HCT116 (cell line): Measurements from ENCODE around the gene PCBP1. TPM values are rescaled to one million over a fixed set of nuclear protein-coding genes. Genes with fewer than 3 reads are reported as not detected.
A peak's percentile ranks its signal among the peaks of the same experiment; 100 is the strongest.

ENCODE experiments used
- ATAC-seq: fragments of 200-7000 bp; cut with Tn5 transposase; 2 replicates; pipeline ENCODE4 v1.9.1; 2020; ENCODE audit warnings: mild to moderate bottlenecking, moderate library complexity
- BruUV-seq: library from RNA; stranded (reverse); fragments of 400-500 nt; replicated peaks from 2 replicates; lab custom pipeline; 2021; lab: Mats Ljungman, UMichigan
- CTCF ChIA-PET: fragments of 300-600 bp; sonication (Branson Sonifier 250); formaldehyde crosslinking; loops from one replicate; lab custom pipeline; 2021; ENCODE audit warnings: antibody characterized with exemption; lab: Charles Lee
- POLR2A ChIA-PET: fragments of 300-600, 350-600 bp; sonication (Branson Sonifier 250); formaldehyde crosslinking; loops from one replicate; lab custom pipeline; 2021; ENCODE audit warnings: antibody characterized with exemption; lab: Charles Lee
- RAD21 ChIA-PET, 2 experiments: fragments of 300-600 bp; sonication (Branson Sonifier 250); formaldehyde crosslinking; loops; one replicate each; lab custom pipeline; 2023; ENCODE audit warnings: low total read pairs in 2 of 2; ENCODE audit not compliant: uncharacterized antibody in 2 of 2, unreplicated experiment in 2 of 2, low non-redundant PET in 1 of 2; lab: Charles Lee
- DNase-seq: peaks from one replicate; pipeline ENCODE4 v3.0.0-alpha.2; 2010; ENCODE audit warnings: low read depth, low spot score
- H2AFZ ChIP-seq: fragments of 200-600 bp; shearing (Covaris generic), sonication (generic); 2 replicates; pipeline ENCODE4 v1.6.1; 2017; ENCODE audit warnings: low read depth, mixed run types, mixed read lengths, antibody characterized with exemption, low read length; ENCODE audit not compliant: poor library complexity, severe bottlenecking
- H3K27ac ChIP-seq: 2 replicates; pipeline ENCODE4 v1.5.1; 2012; ENCODE audit warnings: low read depth, low read length
- H3K27me3 ChIP-seq: fragments of 200-600 bp; sonication (generic); 2 replicates; pipeline ENCODE4 v1.6.1; 2016; ENCODE audit warnings: mixed run types, low read length, mixed read lengths; ENCODE audit not compliant: insufficient read depth
- H3K36me3 ChIP-seq, 2 experiments: fragments of 200-500 bp in 1 of 2; fragments of 200-600 bp in 1 of 2; sonication (Bioruptor generic) in 1 of 2; sonication (generic) in 1 of 2; 2 replicates each; pipeline versions ENCODE4 v1.5.1 to v1.6.1; 2014 to 2016; ENCODE audit warnings: low read length in 2 of 2, inconsistent platforms in 1 of 2, mixed read lengths in 1 of 2, mixed run types in 1 of 2; ENCODE audit not compliant: insufficient read depth in 2 of 2, control insufficient read depth in 1 of 2
- H3K4me1 ChIP-seq, 2 experiments: fragments of 200-600 bp in 1 of 2; sonication (generic) in 1 of 2; 2 replicates each; pipeline versions ENCODE4 v1.5.1 to v1.6.1; 2012 to 2017; ENCODE audit warnings: low read length in 2 of 2, inconsistent platforms in 1 of 2, mild to moderate bottlenecking in 1 of 2, mixed read lengths in 1 of 2, mixed run types in 1 of 2, moderate library complexity in 1 of 2; ENCODE audit not compliant: insufficient read depth in 2 of 2, control insufficient read depth in 1 of 2
- H3K4me2 ChIP-seq: fragments of 200-600 bp; sonication (generic); 2 replicates; pipeline ENCODE4 v1.6.1; 2017; ENCODE audit warnings: mixed run types, low read length, mixed read lengths
- H3K4me3 ChIP-seq, 2 experiments: fragments of 200-600 bp in 1 of 2; sonication (generic) in 1 of 2; replicated peaks in 1 of 2; 2 replicates each; pipeline ENCODE4 v1.5.1; 2011 to 2016; ENCODE audit warnings: low read length in 2 of 2, control low read depth in 1 of 2, low read depth in 1 of 2, mild to moderate bottlenecking in 1 of 2, mixed read lengths in 1 of 2, mixed run types in 1 of 2
- H3K79me2 ChIP-seq: fragments of 200-600 bp; sonication (generic); 2 replicates; pipeline ENCODE4 v1.6.1; 2017; ENCODE audit warnings: mild to moderate bottlenecking, mixed run types, low read length, moderate library complexity, mixed read lengths; ENCODE audit not compliant: insufficient read depth
- H3K9ac ChIP-seq: fragments of 200-600 bp; sonication (generic); 2 replicates; pipeline ENCODE4 v1.6.1; 2016; ENCODE audit warnings: low read length, mixed read lengths
- H3K9me2 ChIP-seq: fragments of 200-600 bp; sonication (generic), shearing (Covaris generic); 2 replicates; pipeline ENCODE4 v1.6.1; 2017; ENCODE audit warnings: mixed run types, mild to moderate bottlenecking, moderate library complexity; ENCODE audit not compliant: insufficient read depth
- H3K9me3 ChIP-seq, 2 experiments: fragments of 200-500 bp in 1 of 2; fragments of 200-600 bp in 1 of 2; sonication (Bioruptor generic) in 1 of 2; sonication (generic) in 1 of 2; 2 replicates each; pipeline ENCODE4 v1.6.1; 2014 to 2017; ENCODE audit warnings: low read length in 2 of 2, mixed read lengths in 2 of 2, inconsistent platforms in 1 of 2, low read depth in 1 of 2, mild to moderate bottlenecking in 1 of 2, mixed run types in 1 of 2, moderate library complexity in 1 of 2; ENCODE audit not compliant: control insufficient read depth in 1 of 2, insufficient read depth in 1 of 2
- H4K20me1 ChIP-seq: fragments of 200-600 bp; sonication (generic), shearing (Covaris generic); 2 replicates; pipeline ENCODE4 v1.6.1; 2017; ENCODE audit warnings: mixed run types, mild to moderate bottlenecking, moderate library complexity; ENCODE audit not compliant: insufficient read depth
- CBX3 ChIP-seq: IDR thresholded peaks from 2 replicates; pipeline ENCODE4 v1.6.1; 2012; ENCODE audit warnings: low read depth
- ELF1 ChIP-seq: IDR thresholded peaks from 2 replicates; pipeline ENCODE4 v1.6.1; 2012; ENCODE audit warnings: low read depth, borderline replicate concordance
- EZH2 ChIP-seq: fragments of 200-600 bp; sonication (generic); IDR thresholded peaks from 2 replicates; pipeline ENCODE4 v1.6.1; 2017; ENCODE audit warnings: antibody characterized with exemption, mixed run types
- EZH2phosphoT487 ChIP-seq: fragments of 200-600 bp; IDR thresholded peaks from 2 replicates; pipeline ENCODE4 v1.6.1; 2018; ENCODE audit warnings: antibody characterized with exemption, borderline replicate concordance
- FOSL1 ChIP-seq: IDR thresholded peaks from 2 replicates; pipeline ENCODE4 v1.6.1; 2012; ENCODE audit warnings: low read depth
- JUND ChIP-seq: IDR thresholded peaks from 2 replicates; pipeline ENCODE4 v1.6.1; 2012
- POLR2A ChIP-seq: IDR thresholded peaks from 2 replicates; pipeline ENCODE4 v1.7.0; 2011; ENCODE audit warnings: borderline replicate concordance; ENCODE audit not compliant: insufficient read depth, insufficient read length; ENCODE audit errors: extremely low read depth
- POLR2AphosphoS5 ChIP-seq: IDR thresholded peaks from 2 replicates; pipeline ENCODE4 v1.6.1; 2011; ENCODE audit warnings: mild to moderate bottlenecking, low read depth, low read length, moderate library complexity
- RAD21 ChIP-seq: IDR thresholded peaks from 2 replicates; pipeline ENCODE4 v1.6.1; 2012; ENCODE audit warnings: low read depth, mild to moderate bottlenecking
- SIN3A ChIP-seq: IDR thresholded peaks from 2 replicates; pipeline ENCODE4 v1.6.1; 2012; ENCODE audit warnings: low read depth
- SRF ChIP-seq: IDR thresholded peaks from 2 replicates; pipeline ENCODE4 v1.6.1; 2012; ENCODE audit warnings: low read depth
- TCF7L2 ChIP-seq: IDR thresholded peaks from 2 replicates; pipeline ENCODE4 v1.7.0; 2011; ENCODE audit warnings: borderline replicate concordance, inconsistent platforms; ENCODE audit not compliant: insufficient read depth, insufficient read length; ENCODE audit errors: extremely low read depth
- intact Hi-C: fragments of 100-400 bp; cut with micrococcal nuclease; formaldehyde crosslinking; loops from 2 replicates; pipeline ENCODE4 v1.10.0; 2022
- total RNA-seq: library from RNA; stranded (reverse); gene quantifications from one replicate; pipeline ENCODE4 v1.2.1, GENCODE V29; 2021; ENCODE audit not compliant: unreplicated experiment
- TF ChIP-seq, protein P1 (sequence below): IDR thresholded peaks from 2 replicates; pipeline ENCODE4 v1.6.1; 2012; ENCODE audit warnings: low read depth
- TF ChIP-seq, protein P2 (sequence below): IDR thresholded peaks from 2 replicates; pipeline ENCODE4 v1.6.1; 2011; ENCODE audit warnings: mild to moderate bottlenecking, low read length, moderate library complexity; ENCODE audit not compliant: insufficient replicate concordance; ENCODE audit errors: extremely low read depth
- TF ChIP-seq, protein P3 (sequence below): IDR thresholded peaks from 2 replicates; pipeline ENCODE4 v1.6.1; 2012

Gene PCBP1
- total RNA-seq, 1 experiment from 2014 or later = 256 TPM

DNA sequence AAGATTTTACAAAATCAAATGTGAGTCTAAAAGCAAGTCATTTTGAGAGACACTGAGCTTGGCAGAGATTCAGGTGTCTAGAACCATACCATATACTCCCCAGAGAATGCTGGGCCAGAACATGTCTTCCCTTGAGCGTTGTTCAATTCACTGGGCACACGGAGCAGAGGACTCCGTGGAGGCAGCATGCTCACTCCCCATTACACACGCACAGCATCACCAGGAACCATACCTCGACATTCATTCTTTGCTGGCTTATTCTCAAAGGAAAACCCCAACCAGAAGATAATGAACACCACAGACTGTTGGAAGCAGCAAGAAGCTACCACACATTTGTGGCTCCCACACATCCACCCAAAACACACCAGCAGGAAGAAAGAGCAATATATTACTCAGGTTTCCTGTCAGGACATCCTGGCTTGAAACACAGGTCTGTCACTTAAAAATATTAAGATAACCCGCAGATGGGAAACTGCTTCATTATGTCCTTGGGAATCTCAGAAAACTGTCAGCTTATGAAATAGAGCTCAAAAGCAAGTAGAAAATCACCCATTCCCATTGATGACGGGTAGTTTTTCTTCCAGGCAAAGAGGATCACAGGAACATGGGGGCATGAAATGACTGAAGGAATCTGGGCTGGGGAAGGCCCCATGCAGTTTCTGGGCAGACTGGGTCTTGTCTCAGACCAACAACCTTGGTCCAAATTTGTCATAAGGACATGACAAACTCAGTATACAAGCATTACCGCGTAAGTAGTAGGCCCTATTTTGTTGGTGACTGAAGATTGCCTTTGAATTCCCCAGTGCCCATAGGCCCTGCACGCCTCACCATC, 46.4 kb downstream of the PCBP1 start:
- ChIA-PET POLR2A (interaction anchor here (1.5 to 3.3 kb wide), 4 partner anchors 8 to 48 kb away, joined by 3 to 15 read pairs (median 11); no protein-coding TSS in a partner anchor), CTCF (interaction anchor here (0.6 to 1.4 kb wide), 2 partner anchors 8 to 26 kb away, joined by 3 read pairs; no protein-coding TSS in a partner anchor), RAD21 (interaction anchor here in 1 of 2 experiments (0.7 kb wide), 1 partner anchor 195 kb away, joined by 3 read pairs; no protein-coding TSS in a partner anchor)
- H3K9ac ChIP-seq = no peak overlapping the region
- DNase-seq (no peak), ATAC-seq (no peak)
- intact Hi-C loops = no loop called here
- no peaks in the 10 kb centered on the region for H3K9me3 ChIP-seq
- H3K79me2 ChIP-seq = no peaks in the 10 kb centered on the region
- H2AFZ ChIP-seq = peak overlapping the region; percentile 94
- no TSS peak for BruUV-seq
- H3K27ac ChIP-seq = peak overlapping the region; percentile 58
- TF ChIP-seq, protein P1, sequence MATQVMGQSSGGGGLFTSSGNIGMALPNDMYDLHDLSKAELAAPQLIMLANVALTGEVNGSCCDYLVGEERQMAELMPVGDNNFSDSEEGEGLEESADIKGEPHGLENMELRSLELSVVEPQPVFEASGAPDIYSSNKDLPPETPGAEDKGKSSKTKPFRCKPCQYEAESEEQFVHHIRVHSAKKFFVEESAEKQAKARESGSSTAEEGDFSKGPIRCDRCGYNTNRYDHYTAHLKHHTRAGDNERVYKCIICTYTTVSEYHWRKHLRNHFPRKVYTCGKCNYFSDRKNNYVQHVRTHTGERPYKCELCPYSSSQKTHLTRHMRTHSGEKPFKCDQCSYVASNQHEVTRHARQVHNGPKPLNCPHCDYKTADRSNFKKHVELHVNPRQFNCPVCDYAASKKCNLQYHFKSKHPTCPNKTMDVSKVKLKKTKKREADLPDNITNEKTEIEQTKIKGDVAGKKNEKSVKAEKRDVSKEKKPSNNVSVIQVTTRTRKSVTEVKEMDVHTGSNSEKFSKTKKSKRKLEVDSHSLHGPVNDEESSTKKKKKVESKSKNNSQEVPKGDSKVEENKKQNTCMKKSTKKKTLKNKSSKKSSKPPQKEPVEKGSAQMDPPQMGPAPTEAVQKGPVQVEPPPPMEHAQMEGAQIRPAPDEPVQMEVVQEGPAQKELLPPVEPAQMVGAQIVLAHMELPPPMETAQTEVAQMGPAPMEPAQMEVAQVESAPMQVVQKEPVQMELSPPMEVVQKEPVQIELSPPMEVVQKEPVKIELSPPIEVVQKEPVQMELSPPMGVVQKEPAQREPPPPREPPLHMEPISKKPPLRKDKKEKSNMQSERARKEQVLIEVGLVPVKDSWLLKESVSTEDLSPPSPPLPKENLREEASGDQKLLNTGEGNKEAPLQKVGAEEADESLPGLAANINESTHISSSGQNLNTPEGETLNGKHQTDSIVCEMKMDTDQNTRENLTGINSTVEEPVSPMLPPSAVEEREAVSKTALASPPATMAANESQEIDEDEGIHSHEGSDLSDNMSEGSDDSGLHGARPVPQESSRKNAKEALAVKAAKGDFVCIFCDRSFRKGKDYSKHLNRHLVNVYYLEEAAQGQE = no peak
- TF ChIP-seq, protein P2, sequence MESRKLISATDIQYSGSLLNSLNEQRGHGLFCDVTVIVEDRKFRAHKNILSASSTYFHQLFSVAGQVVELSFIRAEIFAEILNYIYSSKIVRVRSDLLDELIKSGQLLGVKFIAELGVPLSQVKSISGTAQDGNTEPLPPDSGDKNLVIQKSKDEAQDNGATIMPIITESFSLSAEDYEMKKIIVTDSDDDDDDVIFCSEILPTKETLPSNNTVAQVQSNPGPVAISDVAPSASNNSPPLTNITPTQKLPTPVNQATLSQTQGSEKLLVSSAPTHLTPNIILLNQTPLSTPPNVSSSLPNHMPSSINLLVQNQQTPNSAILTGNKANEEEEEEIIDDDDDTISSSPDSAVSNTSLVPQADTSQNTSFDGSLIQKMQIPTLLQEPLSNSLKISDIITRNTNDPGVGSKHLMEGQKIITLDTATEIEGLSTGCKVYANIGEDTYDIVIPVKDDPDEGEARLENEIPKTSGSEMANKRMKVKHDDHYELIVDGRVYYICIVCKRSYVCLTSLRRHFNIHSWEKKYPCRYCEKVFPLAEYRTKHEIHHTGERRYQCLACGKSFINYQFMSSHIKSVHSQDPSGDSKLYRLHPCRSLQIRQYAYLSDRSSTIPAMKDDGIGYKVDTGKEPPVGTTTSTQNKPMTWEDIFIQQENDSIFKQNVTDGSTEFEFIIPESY = no peak
- TF ChIP-seq EZH2phosphoT487 (no peak), JUND (no peak), POLR2A (no peak), POLR2AphosphoS5 (no peak), TCF7L2 (no peak), ELF1 (no peak), CBX3 (no peak), SRF (no peak), RAD21 (no peak), SIN3A (no peak), EZH2 (no peak), FOSL1 (no peak)
- TF ChIP-seq, protein P3, sequence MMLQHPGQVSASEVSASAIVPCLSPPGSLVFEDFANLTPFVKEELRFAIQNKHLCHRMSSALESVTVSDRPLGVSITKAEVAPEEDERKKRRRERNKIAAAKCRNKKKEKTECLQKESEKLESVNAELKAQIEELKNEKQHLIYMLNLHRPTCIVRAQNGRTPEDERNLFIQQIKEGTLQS = no peak
- no peaks in the 10 kb centered on the region for H3K9me2 ChIP-seq
- peaks cover 65 to 66% of the 10 kb centered on the region in 2 experiments for H3K4me1 ChIP-seq
- no peak overlapping the region for H3K4me3 ChIP-seq
- H3K36me3 ChIP-seq = no peaks in the 10 kb centered on the region
- no peaks in the 10 kb centered on the region for H4K20me1 ChIP-seq
- no peak overlapping the region for H3K4me2 ChIP-seq
- no peaks in the 10 kb centered on the region for H3K27me3 ChIP-seq
